Fibroblast of pulmonary artery (primary cell): ENCODE measurements around the gene NTN5.
"Not testable (repeated sequence)": the region's sequence is repeated elsewhere in the genome, so short reads cannot be mapped to it uniquely, and the experiment has no call there.

Experiments used
- DNase-seq: peaks from one replicate; pipeline ENCODE4 v3.0.0-alpha.2; 2010; ENCODE audit warnings: low read depth
- H3K4me3 ChIP-seq: replicated peaks from 2 replicates; pipeline ENCODE4 v1.5.1; 2011; ENCODE audit warnings: low read depth, mild to moderate bottlenecking, control low read depth, low read length, moderate library complexity
- CTCF ChIP-seq: IDR thresholded peaks from 2 replicates; pipeline ENCODE4 v1.5.1; 2011; ENCODE audit warnings: mild to moderate bottlenecking, control low read depth, low read length, inconsistent platforms; ENCODE audit errors: missing control alignments

The NTN5 gene

DNA sequence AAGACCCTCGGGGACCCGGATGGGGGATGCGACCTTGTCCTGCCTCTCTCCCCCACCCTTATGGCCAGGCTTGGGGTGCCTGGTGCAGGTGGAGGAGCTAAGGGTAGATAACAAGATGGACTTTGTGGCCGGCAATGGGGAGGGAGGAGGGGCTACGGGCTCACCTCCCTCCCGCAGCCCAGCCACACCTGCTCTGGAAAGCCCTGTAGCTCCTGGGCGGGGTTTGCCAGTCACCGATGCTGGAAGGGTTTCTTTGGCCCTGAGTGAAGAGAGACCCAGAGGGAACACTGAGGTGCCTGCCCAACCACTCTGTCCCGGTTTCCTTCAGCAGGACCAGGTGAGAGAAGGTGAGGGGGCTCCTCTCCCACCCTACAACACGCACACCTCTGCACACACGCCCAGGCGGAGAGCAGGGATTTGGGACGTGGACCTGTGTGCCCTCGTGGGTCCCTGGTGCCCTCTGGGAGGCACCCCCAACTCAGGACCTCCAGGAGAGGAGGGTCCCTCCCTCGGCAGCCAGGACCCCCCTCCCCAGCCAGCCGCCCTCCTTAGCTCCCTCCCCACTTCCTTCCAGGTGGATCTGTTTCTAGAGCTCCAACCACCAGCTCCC, 23.0 kb upstream of the NTN5 start, which contains the start of gene FUT2:
FUT2 (plus strand) TSS at position 229 of the 610 bp plus-strand sequence. CDS start 6,986 bp downstream, outside the sequence.
- peak within 1 kb of the TSS; percentile 5 for H3K4me3 ChIP-seq
- TF ChIP-seq CTCF = no peak
- DNase-seq = no peak

- not testable (repeated sequence) for DNase-seq, H3K4me3 ChIP-seq
Measured at GRCh38 chr19:48693629-48694028, 20.8 kb upstream of the NTN5 start.

GRCh38 chr19:48689449-48689848, 16.6 kb upstream of the NTN5 start:
- no peak overlapping the region for H3K4me3 ChIP-seq
- DNase-seq = no peak
- TF ChIP-seq CTCF = no peak

GRCh38 chr19:48687776-48688175, 15.0 kb upstream of the NTN5 start:
- H3K4me3 ChIP-seq = no peak overlapping the region
- TF ChIP-seq CTCF = no peak
- DNase-seq = no peak

GRCh38 chr19:48686637-48687036, 13.8 kb upstream of the NTN5 start:
- H3K4me3 ChIP-seq, DNase-seq: not testable (repeated sequence)

DNA sequence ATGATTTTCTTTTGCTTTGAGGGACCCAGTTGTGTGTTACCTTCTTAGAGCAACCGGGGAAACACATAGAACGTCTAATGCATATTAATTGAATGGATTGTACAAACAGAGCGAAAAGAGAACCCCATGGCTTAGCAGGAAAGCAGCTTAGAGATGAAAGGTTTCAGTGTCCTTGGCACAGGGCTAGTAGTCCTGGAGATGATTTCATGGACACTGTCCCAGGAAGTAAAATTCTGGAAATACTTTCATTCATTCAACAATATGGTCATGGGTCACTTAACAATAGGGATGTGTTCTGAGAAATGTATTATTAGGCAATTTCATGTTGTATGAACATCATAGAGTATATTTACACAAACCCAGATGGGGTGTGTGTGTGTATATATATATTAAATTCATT, 13.3 kb upstream of the NTN5 start:
- no peak for TF ChIP-seq CTCF
- DNase-seq = no peak
- no peak overlapping the region for H3K4me3 ChIP-seq

- TF ChIP-seq CTCF = no peak
- no peak overlapping the region for H3K4me3 ChIP-seq
- no peak for DNase-seq
Measured at GRCh38 chr19:48685583-48685982, 12.8 kb upstream of the NTN5 start.

DNA sequence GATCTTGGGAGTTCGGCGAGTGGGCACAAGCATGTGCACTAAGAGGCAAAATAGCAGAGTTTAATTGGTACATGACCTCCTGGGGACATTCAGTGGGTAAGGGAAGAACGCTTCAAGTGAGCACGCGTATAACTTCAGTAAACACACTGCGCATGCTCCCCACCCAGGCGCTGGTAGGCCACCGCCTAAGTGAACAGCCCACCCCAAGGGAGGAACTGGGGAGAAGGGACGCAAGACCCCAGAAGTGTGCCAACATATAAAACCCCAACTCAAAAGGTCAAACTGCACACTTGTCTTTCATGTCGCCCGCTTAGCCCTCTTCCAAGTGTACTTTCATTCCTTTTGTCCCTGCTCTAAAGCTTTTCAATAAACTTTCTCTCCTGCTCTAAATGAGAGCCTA, 10.5 kb upstream of the NTN5 start:
- peak; percentile 57 for DNase-seq
- H3K4me3 ChIP-seq = no peak overlapping the region
- no peak for TF ChIP-seq CTCF
